NB4 (cell line): Measurements from ENCODE around the gene DDHD1.

Source experiments
- POLR2A ChIP-seq: IDR thresholded peaks from 2 replicates; pipeline ENCODE4 v1.6.1; 2011; ENCODE audit warnings: mild to moderate bottlenecking; ENCODE audit not compliant: insufficient read length; ENCODE audit errors: extremely low read depth
- TF ChIP-seq, protein P1 (sequence below): IDR thresholded peaks from one replicate; pipeline ENCODE4 v1.5.1; 2012; ENCODE audit warnings: low read depth, low read length

DNA sequence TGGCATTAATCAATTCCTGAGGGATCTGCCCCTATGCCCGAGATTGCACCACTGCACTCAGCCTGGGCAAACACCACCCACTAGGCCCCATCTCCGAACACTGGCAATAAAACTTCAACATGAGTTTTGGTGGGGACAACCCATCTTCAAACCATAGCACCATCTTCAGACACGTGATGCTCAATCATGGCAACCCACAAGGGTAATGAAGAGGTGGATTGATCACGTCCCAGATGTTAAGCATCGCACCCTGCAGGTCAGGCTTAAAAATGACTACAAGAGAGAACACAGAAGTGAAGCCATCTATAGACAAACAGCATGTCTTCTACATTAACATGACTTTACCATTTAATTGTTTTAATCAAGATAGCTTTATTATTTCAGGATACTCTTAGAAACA lies 42.8 kb upstream of the DDHD1 start:
- TF ChIP-seq POLR2A, result no peak
- TF ChIP-seq, protein P1, sequence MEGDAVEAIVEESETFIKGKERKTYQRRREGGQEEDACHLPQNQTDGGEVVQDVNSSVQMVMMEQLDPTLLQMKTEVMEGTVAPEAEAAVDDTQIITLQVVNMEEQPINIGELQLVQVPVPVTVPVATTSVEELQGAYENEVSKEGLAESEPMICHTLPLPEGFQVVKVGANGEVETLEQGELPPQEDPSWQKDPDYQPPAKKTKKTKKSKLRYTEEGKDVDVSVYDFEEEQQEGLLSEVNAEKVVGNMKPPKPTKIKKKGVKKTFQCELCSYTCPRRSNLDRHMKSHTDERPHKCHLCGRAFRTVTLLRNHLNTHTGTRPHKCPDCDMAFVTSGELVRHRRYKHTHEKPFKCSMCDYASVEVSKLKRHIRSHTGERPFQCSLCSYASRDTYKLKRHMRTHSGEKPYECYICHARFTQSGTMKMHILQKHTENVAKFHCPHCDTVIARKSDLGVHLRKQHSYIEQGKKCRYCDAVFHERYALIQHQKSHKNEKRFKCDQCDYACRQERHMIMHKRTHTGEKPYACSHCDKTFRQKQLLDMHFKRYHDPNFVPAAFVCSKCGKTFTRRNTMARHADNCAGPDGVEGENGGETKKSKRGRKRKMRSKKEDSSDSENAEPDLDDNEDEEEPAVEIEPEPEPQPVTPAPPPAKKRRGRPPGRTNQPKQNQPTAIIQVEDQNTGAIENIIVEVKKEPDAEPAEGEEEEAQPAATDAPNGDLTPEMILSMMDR, result no peak
